ENCODE measurements around the gene BRINP3.

- TF ChIP-seq POLR2A (IDR thresholded peaks at IDR 0.05) (no peak), CTCF (IDR thresholded peaks at IDR 0.05) (no peak)
Measured at GRCh38 chr1:190377294-190377693, 100.4 kb downstream of the BRINP3 start.

Data from Peyer's patch (tissue), 4 donors.